Right renal pelvis (tissue), 4 donors: ENCODE measurements around the gene LEMD1. TPM values are rescaled to one million over a fixed set of nuclear protein-coding genes. Genes with fewer than 3 reads are reported as not detected.

Source experiments
- DNase-seq, 4 donors: peaks; one replicate each; pipeline ENCODE4 v3.0.0-alpha.2; 2013; ENCODE audit warnings: low read depth in 4 of 4, low spot score in 3 of 4, missing footprints in 1 of 4
- polyA plus RNA-seq, 4 donors: library from polyadenylated mRNA; unstranded; fragments of 120-200 nt; gene quantifications; one replicate each; pipeline ENCODE4 v1.2.1, GENCODE V29; 2013; ENCODE audit not compliant: insufficient read length in 4 of 4

Gene LEMD1, protein sequence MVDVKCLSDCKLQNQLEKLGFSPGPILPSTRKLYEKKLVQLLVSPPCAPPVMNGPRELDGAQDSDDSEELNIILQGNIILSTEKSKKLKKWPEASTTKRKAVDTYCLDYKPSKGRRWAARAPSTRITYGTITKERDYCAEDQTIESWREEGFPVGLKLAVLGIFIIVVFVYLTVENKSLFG
- polyA plus RNA-seq, result 1 to 10 TPM; 2.8 to 3.9 (median 3.4) TPM

DNA sequence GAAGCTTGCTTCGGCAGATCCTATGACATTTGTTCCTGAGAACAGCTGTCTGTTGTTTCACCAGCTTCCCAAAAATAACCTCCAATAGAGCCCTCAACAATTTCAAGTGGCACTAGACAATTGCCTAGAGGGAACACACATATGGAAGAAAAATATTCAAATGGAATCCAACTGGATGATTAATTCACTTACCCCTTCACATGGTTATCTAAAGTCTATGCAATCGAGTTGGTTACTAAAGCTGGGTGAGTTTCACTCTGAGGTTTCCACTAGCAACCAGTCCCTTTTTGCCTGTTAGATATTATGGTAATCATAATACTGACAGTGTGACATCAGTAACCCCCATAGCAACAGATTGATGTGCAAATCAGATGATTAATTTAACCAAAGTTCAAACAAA, at the start of gene LEMD1:
Gene LEMD1 (minus strand): TSS at position 259 of the 400 bp plus-strand sequence. CDS start 1,520 bp downstream, outside the sequence.
- no peak for DNase-seq

DNA sequence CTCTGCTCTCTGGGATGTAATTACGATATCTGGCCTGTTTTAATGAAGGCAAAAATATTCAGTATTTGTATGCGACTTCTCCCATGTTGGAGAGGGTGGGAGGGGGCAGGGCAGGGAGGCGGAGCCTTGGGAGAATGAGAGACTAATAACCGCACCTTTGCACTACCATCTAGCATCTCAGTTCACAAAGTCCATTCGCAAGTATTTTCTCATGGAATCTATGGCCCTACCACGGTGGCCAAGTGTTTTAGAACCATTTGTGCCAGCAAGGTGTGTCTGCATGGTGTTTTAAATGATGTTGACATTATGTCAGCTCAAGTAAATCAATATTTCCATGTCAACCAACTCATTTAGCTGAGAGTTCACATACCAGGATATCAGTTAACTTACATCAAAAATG, 48.3 kb upstream of the LEMD1 start:
- DNase-seq, result no peak

DNA sequence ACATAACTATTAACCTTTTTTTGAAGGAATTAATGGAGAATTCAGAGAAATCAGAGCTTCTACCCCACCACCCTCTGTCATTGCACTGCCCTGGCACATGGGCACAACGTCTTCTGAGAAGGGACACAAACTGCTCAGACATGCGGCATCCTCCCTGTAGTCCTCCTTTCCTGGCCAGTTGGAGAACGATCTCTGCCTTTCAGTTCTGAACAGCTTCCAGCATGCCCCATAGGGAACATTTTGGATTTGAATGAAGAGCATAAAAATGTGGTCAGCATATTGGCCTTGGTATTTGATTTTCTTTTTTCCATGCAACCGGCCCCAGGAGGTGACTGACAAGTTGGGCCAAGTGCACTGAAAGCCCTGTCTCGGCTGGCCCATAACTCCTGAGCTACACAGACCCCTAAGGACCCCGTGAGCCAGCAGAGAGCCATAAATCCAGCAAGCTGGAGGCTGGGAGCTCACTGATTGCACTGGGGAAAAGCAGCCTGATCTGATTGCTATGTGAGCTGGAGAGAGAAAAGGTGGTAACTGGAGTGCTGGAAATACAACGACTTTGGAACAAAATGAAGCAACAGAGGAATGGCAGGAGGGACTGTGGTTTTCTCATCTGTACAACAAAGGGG, 44.9 kb upstream of the LEMD1 start:
- no peak for DNase-seq

DNA sequence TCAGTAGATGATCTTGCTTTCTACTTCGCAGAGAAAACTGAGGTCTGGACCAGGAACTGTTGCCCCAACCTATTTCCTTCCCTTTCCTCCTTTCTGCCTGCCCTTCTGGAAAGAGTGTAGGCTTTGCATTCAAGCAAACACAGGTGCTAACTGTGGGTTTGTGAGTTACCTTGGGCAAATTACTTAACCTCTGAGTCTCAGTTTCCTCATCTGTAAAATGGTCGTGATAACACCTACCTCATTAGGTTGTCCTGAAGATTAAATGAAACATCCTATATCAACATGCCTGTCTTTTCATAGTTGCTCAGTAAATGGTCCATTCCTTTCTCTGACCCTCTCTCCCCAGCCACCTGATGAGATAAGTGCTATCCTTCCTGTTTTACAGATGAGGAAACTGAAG, 43.5 kb upstream of the LEMD1 start:
- DNase-seq, result no peak

DNA sequence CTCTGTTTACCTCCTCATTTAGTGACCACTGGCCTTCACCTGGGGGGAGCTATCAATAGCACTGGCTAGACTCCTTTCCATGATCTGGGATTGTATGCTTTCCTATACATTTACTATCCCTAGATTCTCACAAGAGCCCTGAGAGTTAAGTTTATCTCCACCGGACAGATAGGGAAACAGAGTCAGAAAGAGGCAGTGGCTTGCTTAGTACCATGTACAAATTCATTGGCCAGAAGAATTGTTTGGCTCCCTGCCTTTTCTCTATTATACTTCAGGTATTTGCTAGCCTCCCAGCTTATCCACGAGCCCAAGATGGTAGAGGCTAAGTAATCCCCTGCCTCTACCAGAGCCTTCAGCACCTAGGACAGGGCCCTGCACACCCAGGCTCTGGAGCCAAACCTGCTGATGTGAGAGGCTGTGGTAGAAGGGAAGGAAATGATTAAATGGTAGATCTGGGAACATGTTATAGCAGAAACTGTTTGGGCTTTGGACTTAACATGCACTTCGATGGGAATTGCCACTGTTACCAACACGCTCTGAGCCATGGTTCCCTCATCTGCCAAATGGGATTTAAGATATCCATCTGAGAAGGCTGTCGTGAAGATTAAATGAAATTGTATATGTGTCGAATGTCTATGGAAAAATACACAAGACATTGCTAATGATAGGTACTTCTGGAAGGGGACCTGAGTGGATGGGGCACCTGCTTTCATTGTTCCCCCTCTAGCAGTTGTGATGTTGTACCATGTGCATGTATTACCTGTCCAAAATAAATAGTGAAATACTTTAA, 37.1 kb upstream of the LEMD1 start:
- DNase-seq, result peak in 1 of 4 donors; percentile 51

DNA sequence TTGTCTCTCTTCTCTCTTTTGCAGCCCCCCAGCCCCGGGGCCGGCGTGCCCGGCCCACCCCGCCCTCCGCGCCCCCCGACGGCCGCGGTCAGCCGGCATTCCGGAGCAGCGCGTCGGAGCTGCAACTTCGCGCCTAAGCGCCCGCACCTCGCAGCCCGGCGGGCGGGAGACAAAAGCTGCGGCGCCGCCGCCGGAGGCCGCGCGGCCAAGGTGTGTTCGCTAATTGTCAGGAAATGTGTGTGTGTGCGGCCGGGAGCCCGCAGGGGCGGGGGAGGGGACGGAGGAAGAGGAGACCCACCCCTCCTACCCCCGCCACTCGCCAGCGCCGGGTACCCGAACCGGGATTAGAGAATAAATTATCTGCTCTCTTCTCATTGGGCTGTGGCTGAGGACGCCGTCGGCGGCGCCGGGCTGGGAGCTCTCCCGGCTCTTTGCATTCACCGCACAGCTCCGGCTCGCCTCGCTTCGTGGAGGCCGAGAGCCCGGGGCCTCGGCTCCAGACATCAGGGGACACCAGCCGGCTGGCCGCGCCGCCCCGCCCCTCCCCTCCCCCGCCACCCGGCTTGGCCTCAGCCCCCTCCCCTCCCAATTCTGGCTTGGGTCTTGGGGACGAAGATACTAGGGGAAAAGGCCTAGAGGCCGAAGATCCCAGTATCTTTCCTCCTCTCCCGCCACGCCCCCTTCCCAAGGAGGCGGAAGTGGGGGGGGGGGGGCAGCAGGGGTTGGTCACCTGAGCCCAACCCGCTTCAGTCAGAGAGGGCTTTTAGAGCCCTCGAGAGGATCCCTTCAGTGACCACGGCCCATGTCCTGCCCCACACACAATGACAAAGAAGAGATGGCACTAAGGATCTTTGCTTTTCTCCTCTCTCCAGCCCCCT, 35.3 kb upstream of the LEMD1 start:
- DNase-seq, result no peak

DNA sequence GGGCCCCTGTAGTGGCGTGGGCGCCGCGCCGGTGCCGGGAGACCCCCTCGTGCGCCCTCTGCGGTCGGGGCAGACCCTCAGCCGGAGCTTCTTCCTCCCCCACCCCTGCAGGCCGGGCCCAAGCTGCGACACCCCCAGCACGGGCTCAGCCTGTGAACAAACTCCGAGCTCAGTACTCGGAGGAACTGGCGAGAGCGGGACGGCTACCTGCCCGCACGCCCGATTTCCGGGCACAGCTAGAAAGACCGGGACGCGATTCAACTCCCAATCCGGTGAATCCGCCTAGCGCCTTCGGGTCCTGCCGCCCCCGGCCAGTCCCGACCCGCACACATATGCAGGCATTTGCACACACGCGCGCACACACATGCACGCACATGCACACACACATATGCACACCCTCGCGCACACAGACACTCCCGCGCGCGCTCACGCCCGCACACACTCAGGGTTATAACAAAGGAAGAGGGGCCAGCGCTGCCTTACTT, 34.6 kb upstream of the LEMD1 start:
- DNase-seq, result no peak

DNA sequence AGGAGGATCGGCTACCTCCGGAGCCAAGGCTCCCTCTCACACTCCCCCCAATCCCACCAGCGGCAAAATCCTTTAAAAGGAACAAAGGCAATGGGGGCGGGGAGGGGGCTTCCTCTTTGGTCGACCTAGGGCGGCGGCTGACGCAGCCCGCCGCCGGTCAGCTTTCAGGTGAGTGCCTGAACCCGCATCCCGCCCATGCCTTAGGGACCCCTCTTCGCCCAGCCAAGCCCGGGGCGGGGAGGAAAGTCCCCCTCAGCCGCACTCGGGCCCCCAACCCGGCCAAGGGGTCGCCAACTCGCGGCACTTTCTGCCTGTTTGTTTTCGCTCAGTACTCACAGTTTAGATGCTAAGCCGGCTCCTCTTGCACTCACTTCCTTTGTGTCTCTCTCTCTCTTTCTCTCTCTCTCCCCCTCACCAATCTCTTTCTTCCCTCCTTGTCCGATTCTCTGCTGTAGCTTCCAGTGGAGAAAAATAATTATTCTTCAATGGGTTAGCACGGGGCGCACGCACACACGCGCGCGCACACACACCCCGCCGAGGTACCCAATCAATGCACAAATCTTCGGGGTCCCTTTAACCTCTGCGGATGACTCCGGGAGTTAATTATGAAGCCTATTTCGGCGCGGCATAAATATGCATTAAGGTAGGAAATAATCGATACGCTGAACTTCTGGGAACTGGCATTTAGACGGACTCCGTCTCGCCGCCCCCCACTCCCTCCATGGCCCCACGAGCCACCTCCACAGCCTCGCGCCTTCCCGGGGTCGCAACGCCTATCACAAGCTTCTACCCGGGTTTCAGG, 33.9 kb upstream of the LEMD1 start, which contains the start of gene BLACAT1:
Gene BLACAT1 (minus strand): TSS at position 465 of the 802 bp plus-strand sequence.
- DNase-seq, result no peak

DNA sequence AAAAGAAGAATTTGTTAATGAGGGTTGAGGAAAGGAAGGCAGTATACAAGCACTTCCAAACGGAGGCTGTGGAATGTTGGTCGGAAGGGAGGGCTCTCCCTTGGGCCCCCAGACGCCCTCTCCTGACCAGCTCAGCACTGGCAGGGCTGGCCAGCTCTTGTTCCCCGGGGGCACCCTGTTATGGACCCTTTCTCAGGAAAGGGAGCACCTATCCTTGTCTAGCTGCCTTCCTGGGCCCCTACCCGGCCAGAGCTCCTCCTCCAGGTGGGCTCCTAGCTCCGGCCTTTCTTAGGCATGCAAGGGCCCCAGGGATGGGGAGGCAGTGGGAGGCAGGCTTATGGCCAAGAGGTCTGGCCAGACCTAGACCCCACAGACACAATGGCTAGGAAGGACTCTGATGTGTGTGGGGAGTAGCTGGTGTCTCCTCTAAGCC, 33.1 kb upstream of the LEMD1 start:
- DNase-seq, result no peak

DNA sequence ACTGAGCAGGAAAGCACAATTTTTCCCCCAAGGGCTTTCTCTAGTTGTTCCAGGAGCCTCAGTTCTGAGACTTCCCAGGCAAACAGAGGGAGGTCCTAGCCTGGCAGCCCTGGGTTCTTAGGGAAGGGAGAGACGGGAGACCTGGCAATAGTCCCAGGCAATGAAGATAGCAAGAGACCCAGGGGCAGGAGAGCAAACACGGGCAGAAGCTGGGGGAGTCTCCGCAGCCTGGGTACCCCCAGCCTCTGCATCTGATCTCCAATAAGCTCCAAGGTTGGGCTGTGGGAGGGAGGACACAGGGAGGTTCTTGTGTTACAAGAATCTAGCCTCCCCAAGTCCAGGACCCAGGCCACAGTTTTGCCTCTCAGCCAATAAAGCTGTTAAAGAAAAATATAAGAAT, 31.6 kb upstream of the LEMD1 start:
- no peak for DNase-seq

DNA sequence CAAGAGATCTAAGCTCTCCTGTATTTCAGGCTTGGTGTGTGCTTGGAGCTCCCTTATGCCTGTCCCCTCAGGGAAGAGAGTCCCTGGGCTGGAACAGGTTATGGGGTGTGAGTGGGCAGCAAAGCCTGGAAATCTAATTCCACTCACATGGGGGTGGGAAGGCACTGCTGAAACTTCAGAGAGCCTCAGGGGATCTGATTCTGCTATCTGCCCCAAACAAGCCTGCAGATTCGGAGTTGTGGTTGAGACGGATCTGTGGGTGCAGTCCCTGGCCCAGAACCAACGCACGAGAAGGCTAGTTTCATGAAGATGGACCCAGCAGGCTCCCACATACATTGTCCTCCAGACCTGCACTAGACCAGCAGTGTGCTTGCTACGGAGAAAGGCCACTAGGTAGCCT, 31.1 kb upstream of the LEMD1 start:
- DNase-seq, result no peak

DNA sequence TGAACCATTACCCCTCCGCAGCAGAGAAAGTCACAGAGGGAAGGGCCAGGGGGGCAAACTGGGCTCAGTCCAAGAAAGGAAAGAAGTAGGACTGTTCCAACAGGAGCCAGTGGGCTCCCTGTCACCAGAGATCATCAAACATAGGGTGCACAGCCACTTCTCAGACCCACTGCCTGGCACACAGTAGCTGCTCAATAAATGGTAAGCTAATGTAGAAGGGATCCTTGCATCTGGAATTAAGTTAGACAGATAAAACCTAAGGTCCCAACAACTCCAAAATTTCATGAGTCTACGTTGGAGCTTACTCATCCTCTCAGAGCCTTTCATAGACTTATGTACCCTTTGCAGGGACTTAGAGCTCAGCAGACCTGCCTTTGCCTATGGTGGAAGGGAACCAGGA, 30.5 kb upstream of the LEMD1 start:
- no peak for DNase-seq

DNA sequence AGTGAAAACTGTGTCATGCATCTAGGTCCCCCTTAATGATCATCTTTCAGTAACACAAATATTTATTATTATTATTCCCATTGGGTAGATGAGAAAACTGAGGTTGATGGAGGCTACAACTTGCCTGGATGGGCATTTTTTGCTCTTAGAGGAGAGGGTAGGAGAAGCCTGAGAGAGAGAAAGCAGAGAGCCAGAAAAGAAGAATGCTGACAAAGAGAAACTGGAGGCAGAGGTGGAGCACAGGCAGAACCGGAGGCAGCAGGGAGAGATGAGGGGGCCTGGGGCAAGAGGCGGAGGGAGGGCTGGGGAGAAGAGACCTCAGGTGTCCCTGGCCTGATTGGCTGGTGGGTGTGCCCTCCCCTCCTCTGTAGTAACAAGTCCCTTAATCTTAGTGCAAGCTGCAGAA, 29.9 kb upstream of the LEMD1 start:
- no peak for DNase-seq

DNA sequence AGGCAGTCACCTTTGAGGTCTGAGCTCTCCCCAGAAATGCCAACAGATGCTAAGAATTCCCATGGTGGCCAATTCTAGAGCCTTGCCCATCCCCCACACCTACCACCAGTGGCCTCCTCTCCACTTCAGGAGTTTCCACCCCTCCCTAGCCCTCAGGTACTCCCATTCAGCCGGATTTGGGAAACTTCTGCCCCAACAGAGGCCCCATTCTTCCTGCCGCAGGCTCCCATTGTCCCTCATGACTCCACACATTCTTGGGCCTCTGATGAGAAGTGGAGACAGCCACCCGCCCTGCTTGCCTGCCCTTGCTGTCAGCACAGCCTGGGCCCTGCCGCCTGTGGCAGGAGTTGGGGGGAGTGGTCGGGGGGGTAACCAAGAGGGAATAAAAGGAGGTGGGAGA, 29.3 kb upstream of the LEMD1 start:
- DNase-seq, result no peak

DNA sequence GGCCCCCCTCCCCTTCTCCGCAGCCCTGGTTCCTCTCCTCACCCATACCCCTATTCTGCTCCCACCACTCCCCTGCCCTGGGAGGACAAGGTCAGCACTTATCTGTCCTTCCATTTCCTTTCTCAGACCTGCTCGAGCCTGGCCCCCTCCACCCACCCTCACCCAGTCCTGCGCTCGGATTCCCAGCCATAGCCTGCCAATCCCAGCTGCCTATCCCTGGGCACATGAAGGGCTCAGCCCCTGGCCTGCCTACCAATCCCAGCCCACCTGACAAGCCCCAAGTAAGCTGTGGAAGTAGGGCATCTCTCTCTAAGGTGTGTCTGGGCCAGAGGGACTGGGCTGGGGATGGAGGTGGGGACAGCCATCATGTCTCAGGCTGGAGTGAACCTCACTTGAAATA, 28.6 kb upstream of the LEMD1 start:
- no peak for DNase-seq

DNA sequence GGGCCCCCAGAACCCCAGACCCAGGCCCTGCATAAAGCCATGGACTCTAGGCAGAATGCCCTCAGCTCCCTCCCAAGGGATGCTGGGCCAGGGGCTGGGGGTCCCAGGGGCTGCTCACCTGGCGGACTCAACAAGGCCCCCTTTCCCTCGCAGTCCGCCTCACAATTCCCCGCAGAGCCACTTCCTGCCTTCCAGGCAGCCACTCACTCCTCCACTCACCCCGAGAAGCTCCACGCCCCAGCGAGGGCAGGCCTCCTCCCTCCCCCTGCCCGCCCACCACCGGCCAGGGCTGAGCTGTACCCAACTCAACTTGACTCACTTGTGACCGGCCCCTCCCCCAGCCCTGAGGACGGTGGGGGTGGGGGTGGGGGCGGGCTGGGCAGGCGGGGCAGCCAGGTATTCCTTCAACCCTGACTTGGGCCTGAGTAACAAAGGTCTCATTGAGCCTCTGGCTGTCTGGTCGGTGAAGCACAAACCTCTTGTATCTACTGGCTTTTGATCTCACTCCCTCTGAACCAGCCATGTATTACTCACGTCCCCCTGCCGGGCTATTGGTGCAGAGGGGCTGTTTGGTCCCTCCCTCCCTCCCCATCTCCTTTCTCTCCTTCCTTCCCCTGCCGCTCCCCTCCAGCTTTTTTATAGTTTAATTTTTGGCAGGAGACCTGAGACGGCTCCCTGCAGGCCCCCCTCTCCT, 28.0 kb upstream of the LEMD1 start:
- DNase-seq, result peak in 2 of 4 donors; percentile 67 to 70

DNA sequence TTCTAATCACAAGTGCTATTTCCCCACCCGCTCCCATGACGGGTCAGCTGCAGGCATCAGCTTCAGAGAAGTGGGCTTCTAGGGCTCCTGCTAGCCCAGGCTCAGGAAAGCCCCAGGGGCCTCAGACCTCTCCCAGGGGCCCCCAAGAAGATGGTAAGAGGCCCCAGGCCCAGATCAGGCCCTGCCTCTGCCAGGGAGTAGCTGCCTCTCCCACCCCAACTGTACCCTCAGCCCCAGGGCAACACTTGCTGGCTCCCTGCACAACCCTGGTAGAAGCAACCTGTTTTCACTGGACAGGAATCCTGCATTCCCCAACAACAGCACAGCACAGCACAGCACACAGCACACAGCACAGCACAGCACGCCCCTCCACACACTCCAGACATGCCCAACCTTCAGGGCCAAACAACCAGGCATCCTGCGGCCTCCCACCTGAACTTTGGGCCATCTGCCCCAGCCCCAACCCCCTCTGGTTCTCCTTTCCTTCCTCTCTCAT, 27.4 kb upstream of the LEMD1 start:
- no peak for DNase-seq

DNA sequence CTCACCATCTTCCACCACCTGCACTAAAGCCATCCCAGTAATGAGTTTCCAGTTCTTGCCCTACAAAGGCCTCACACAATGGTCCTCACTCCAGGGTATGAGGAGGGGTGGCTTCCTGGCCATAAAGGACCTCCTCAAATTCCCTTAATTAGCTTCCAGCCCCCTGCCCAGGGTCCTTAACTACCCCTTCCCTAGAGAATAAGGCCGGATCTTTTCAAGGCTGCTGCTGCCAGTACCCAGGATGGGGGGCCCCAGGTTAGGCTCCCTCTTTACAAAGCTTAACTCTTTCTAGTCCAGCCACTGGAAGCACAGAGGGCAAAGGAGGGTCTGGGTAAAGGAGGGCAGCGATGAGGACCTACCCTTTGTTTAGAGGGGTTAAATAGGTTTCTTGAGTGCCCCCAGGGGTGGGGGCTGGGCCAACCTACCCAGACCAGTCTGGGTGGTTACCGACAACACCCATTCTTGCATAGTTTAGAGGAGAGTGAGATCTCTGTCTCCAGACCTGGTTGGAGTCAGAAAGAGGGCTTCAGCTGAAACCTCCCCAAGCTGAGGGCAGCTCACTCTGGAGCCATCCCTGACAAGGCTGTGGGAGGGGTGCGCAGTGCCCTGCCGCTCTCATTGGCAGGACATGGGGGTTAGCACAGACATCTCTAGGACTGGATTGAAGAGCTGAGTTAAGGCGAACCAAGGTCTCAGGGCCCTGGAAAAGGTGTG, 26.8 kb upstream of the LEMD1 start:
- no peak for DNase-seq
